ENCODE data around the gene KNDC1.
"Not testable (repeated sequence)": the region's sequence is repeated elsewhere in the genome, so short reads cannot be mapped to it uniquely, and the experiment has no call there.

Gene KNDC1

GRCh38 chr10:133229265-133230043 lies 69.4 kb downstream of the KNDC1 start:
- no peak overlapping the region for H3K4me3 ChIP-seq (ENCODE audit: low read depth, low read length)
- no peak for DNase-seq (ENCODE audit: low read depth)

GRCh38 chr10:133230044-133230361 lies 70.0 kb downstream of the KNDC1 start, which contains the start of gene UTF1:
Gene UTF1 (plus strand): TSS chr10:133230217. CDS start chr10:133230289, 72 bp downstream.
- H3K4me3 ChIP-seq (ENCODE audit: low read depth, low read length): no peak within 1 kb of the TSS

DNA sequence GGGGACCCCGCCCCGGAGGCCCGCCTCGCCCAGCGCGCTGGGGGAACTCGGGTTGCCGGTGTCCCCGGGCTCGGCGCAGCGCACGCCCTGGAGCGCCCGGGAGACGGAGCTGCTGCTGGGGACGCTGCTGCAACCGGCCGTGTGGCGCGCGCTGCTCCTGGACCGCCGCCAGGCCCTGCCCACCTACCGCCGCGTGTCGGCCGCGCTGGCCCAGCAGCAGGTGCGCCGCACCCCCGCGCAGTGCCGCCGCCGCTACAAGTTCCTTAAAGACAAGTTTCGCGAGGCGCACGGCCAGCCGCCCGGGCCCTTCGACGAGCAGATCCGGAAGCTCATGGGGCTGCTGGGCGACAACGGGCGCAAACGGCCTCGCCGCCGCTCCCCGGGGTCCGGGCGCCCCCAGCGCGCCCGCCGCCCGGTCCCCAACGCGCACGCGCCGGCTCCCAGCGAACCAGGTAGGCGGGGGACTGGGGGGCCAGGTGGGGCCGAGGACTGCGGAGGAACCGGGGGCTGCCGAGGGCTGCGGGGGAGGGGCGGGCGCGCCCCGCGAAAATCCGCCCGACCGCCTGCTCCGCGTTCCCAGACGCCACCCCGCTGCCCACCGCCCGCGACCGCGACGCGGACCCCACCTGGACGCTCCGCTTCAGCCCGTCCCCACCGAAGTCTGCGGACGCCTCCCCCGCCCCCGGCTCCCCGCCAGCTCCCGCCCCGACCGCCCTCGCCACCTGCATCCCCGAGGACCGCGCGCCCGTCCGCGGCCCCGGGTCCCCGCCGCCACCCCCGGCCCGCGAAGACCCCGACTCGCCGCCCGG lies 70.6 kb downstream of the KNDC1 start:
- no peak for DNase-seq (ENCODE audit: low read depth)
- no peak overlapping the region for H3K4me3 ChIP-seq (ENCODE audit: low read depth, low read length)

More at GRCh38 chr10:133230044-133230361, 70.0 kb downstream of the KNDC1 start, which contains the start of gene UTF1:
- no peak for DNase-seq (ENCODE audit: low read depth)

DNA sequence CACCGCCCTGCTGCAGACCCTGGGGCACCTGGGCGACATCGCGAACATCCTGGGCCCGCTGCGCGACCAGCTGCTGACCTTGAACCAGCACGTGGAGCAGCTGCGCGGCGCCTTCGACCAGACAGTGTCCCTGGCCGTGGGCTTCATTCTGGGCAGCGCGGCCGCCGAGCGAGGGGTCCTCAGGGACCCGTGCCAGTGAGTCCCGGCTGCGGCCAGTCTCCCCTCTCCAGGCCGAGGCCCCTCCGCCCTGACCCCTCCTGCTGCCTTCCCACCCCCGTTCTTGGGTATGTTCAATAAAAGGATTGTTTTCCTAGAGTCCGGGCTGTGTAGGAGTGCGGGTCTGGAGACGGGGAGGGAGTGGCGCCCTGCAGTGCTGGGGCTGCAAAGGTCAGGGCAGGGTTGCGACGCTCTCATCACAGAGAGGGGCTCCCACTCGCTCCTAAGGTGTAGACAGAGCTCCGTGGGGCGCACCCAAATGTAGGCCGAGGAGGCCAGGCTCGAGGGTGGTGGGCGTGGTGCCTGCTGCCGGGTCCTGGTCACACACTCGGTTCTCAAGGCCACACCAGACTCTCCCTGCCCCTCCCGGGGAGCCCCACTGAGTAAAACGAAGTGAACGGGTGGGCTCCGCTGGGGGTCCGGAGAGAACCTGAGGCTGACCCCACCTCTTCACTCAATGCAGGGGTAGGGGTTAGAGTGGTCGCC lies 71.4 kb downstream of the KNDC1 start:
- DNase-seq (ENCODE audit: low read depth): no peak
- H3K4me3 ChIP-seq (ENCODE audit: low read depth, low read length): no peak overlapping the region

- DNase-seq (ENCODE audit: low read depth): no peak
Observed at GRCh38 chr10:133231946-133232574, 72.0 kb downstream of the KNDC1 start.

GRCh38 chr10:133234796-133235195 lies 74.8 kb downstream of the KNDC1 start:
- not testable (repeated sequence) for DNase-seq (ENCODE audit: low read depth); H3K4me3 ChIP-seq (ENCODE audit: low read depth, low read length)

More at GRCh38 chr10:133231946-133232574, 72.0 kb downstream of the KNDC1 start:
- no peak overlapping the region for H3K4me3 ChIP-seq (ENCODE audit: low read depth, low read length)

DNA sequence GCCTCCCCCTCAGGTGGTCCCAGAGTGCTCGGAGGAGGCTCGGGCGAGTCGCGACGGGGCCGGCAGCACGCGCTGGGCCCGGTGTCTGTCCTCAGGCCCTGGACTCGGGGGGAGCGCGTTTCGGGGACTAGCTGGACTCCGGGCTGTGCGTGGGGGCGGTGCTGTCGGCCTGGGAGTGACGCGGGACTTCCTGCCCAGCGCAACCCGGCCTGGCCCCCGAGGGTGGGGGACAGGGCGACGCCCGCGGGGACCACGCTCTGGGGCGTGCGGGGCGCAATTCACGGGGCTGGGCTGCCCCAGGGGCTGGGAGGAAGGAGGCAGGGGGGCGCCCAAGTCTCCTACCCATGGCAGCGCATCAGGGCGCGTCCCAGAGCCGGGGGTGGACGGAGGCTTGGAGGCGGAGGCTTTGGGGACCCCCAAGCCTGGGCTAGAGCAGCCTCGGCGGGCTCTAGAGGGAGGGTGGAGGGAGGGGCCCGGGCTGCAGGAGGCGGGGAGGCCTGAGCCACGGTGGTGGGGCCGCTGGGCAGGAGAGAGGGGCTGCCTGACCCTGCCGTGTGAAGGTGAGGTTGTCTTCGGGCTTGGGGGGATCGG lies 75.3 kb downstream of the KNDC1 start:
- H3K4me3 ChIP-seq (ENCODE audit: low read depth, low read length): no peak overlapping the region
- no peak for DNase-seq (ENCODE audit: low read depth)

DNA sequence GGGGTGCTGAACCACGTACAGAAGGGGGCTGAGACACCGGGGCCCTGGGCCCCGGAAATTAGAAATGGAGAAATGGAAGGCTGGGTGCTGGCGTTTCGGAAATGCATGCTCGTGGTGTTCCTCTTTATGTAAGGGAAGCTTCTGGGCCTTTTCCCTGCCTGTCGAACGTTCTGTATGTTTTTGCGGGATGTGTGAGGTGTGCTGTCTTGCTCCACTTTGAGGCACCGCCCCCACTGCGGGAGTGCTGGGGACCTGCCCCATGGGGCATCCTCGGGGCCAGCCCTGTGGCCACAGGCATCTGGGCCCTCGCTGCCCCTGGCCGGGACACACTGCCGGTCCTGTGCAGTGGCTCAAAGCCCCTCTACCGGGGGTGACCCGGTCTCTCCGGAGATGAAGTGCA lies 75.9 kb downstream of the KNDC1 start:
- no peak for DNase-seq (ENCODE audit: low read depth)
- no peak overlapping the region for H3K4me3 ChIP-seq (ENCODE audit: low read depth, low read length)

- no peak overlapping the region for H3K4me3 ChIP-seq (ENCODE audit: low read depth, low read length)
- no peak for DNase-seq (ENCODE audit: low read depth)
Observed at GRCh38 chr10:133236401-133237240, 76.6 kb downstream of the KNDC1 start.

DNA sequence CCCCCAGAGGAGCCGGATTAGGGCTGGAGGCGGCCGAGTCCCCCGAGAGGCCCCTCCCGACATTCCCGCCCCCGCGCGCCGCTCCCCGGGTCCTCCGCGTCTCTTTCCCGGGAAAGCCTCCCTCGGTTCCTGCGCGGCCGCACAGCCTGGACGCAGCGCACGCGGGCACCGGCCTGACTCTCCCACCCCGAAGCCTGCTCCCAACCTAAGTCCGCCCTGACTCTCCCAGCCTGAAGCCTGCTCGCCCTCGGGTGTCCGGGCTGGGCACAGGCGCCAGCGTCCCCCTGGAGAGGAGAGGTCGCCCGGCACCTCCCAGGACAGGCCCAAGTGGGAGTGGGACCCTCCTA lies 77.2 kb downstream of the KNDC1 start:
- H3K4me3 ChIP-seq (ENCODE audit: low read depth, low read length): no peak overlapping the region
- DNase-seq (ENCODE audit: low read depth): no peak

GRCh38 chr10:133237588-133238465 lies 77.8 kb downstream of the KNDC1 start, which contains the start of gene VENTX:
Gene VENTX (plus strand): TSS chr10:133237855. CDS start chr10:133237915, 60 bp downstream.
- DNase-seq (ENCODE audit: low read depth): no peak
- no peak within 1 kb of the TSS for H3K4me3 ChIP-seq (ENCODE audit: low read depth, low read length)

- DNase-seq (ENCODE audit: low read depth): no peak
- no peak overlapping the region for H3K4me3 ChIP-seq (ENCODE audit: low read depth, low read length)
Observed at GRCh38 chr10:133238466-133238804, 78.4 kb downstream of the KNDC1 start.

DNA sequence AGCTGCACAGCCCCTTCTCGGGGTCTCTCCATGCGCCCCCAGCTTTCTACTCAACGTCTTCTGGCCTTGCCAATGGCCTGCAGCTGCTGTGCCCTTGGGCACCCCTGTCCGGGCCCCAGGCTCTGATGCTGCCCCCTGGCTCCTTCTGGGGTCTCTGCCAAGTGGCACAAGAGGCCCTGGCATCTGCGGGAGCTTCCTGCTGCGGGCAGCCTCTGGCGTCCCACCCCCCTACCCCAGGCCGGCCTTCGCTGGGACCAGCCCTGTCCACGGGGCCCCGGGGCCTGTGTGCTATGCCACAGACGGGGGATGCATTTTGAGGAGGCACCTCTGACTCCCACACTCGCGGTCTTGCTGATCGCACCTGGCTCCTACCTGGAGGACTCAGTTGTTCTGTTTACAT lies 80.0 kb downstream of the KNDC1 start:
- no peak overlapping the region for H3K4me3 ChIP-seq (ENCODE audit: low read depth, low read length)
- DNase-seq (ENCODE audit: low read depth): no peak

- DNase-seq (ENCODE audit: low read depth): no peak
- no peak overlapping the region for H3K4me3 ChIP-seq (ENCODE audit: low read depth, low read length)
Observed at GRCh38 chr10:133241501-133242205, 81.6 kb downstream of the KNDC1 start.

GRCh38 chr10:133242611-133243356 lies 82.8 kb downstream of the KNDC1 start:
- no peak overlapping the region for H3K4me3 ChIP-seq (ENCODE audit: low read depth, low read length)
- DNase-seq (ENCODE audit: low read depth): no peak

- DNase-seq (ENCODE audit: low read depth): no peak
- no peak overlapping the region for H3K4me3 ChIP-seq (ENCODE audit: low read depth, low read length)
Observed at GRCh38 chr10:133243593-133243992, 83.6 kb downstream of the KNDC1 start.
